ENCODE results near the gene ARID3B.

Gene ARID3B

GRCh38 chr15:74618841-74619596, 78.0 kb downstream of the ARID3B start:
- TF ChIP-seq SIN3A (IDR thresholded peaks at IDR 0.05; ENCODE audit: borderline replicate concordance, insufficient read depth, low read length) (no peak), TAF1 (IDR thresholded peaks at IDR 0.05; ENCODE audit: borderline replicate concordance, insufficient read depth, low read length) (no peak), POLR2AphosphoS5 (IDR thresholded peaks at IDR 0.05; ENCODE audit: low read depth, low read length) (no peak), FOXP2 (optimal IDR thresholded peaks at IDR 0.05; ENCODE audit: borderline replicate concordance, extremely low read depth, extremely low read length, insufficient read depth) (no peak)
- TF ChIP-seq, protein P1, sequence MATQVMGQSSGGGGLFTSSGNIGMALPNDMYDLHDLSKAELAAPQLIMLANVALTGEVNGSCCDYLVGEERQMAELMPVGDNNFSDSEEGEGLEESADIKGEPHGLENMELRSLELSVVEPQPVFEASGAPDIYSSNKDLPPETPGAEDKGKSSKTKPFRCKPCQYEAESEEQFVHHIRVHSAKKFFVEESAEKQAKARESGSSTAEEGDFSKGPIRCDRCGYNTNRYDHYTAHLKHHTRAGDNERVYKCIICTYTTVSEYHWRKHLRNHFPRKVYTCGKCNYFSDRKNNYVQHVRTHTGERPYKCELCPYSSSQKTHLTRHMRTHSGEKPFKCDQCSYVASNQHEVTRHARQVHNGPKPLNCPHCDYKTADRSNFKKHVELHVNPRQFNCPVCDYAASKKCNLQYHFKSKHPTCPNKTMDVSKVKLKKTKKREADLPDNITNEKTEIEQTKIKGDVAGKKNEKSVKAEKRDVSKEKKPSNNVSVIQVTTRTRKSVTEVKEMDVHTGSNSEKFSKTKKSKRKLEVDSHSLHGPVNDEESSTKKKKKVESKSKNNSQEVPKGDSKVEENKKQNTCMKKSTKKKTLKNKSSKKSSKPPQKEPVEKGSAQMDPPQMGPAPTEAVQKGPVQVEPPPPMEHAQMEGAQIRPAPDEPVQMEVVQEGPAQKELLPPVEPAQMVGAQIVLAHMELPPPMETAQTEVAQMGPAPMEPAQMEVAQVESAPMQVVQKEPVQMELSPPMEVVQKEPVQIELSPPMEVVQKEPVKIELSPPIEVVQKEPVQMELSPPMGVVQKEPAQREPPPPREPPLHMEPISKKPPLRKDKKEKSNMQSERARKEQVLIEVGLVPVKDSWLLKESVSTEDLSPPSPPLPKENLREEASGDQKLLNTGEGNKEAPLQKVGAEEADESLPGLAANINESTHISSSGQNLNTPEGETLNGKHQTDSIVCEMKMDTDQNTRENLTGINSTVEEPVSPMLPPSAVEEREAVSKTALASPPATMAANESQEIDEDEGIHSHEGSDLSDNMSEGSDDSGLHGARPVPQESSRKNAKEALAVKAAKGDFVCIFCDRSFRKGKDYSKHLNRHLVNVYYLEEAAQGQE (IDR thresholded peaks at IDR 0.05; ENCODE audit: insufficient read depth in 1 of 2, low read depth in 2 of 2, low read length in 2 of 2), result no peak

- TF ChIP-seq POLR2AphosphoS5 (IDR thresholded peaks at IDR 0.05; ENCODE audit: low read depth, low read length) (no peak), SIN3A (IDR thresholded peaks at IDR 0.05; ENCODE audit: borderline replicate concordance, insufficient read depth, low read length) (no peak), FOXP2 (optimal IDR thresholded peaks at IDR 0.05; ENCODE audit: borderline replicate concordance, extremely low read depth, extremely low read length, insufficient read depth) (no peak), TAF1 (IDR thresholded peaks at IDR 0.05; ENCODE audit: borderline replicate concordance, insufficient read depth, low read length) (no peak)
- TF ChIP-seq, protein P1 (IDR thresholded peaks at IDR 0.05; ENCODE audit: insufficient read depth in 1 of 2, low read depth in 2 of 2, low read length in 2 of 2), result no peak
Measured at GRCh38 chr15:74619916-74620635, 79.1 kb downstream of the ARID3B start.

- TF ChIP-seq SIN3A (IDR thresholded peaks at IDR 0.05; ENCODE audit: borderline replicate concordance, insufficient read depth, low read length), result no peak
- TF ChIP-seq, protein P1 (IDR thresholded peaks at IDR 0.05; ENCODE audit: insufficient read depth in 1 of 2, low read depth in 2 of 2, low read length in 2 of 2), result no peak
Measured at GRCh38 chr15:74620636-74621545, 79.9 kb downstream of the ARID3B start.

- TF ChIP-seq, protein P1 (IDR thresholded peaks at IDR 0.05; ENCODE audit: insufficient read depth in 1 of 2, low read depth in 2 of 2, low read length in 2 of 2), result no peak
- TF ChIP-seq FOXP2 (optimal IDR thresholded peaks at IDR 0.05; ENCODE audit: borderline replicate concordance, extremely low read depth, extremely low read length, insufficient read depth) (no peak), POLR2AphosphoS5 (IDR thresholded peaks at IDR 0.05; ENCODE audit: low read depth, low read length) (no peak), SIN3A (IDR thresholded peaks at IDR 0.05; ENCODE audit: borderline replicate concordance, insufficient read depth, low read length) (no peak), TAF1 (IDR thresholded peaks at IDR 0.05; ENCODE audit: borderline replicate concordance, insufficient read depth, low read length) (no peak)
Measured at GRCh38 chr15:74621546-74621920, 80.5 kb downstream of the ARID3B start.
